ENCODE results near the gene DAB2IP.

The DAB2IP gene

GRCh38 chr9:121631115-121631514 is 20.3 kb upstream of the DAB2IP start:
- TF ChIP-seq SP1 (IDR thresholded peaks at IDR 0.05) (no peak), TARDBP (IDR thresholded peaks at IDR 0.05) (no peak), ELF4 (IDR thresholded peaks at IDR 0.05) (no peak), FOXM1 (IDR thresholded peaks at IDR 0.05; ENCODE audit: borderline replicate concordance) (no peak), CTBP1 (IDR thresholded peaks at IDR 0.05; ENCODE audit: borderline replicate concordance) (no peak)
- POLR2A ChIA-PET: no interaction called here
- DNase-seq (ENCODE audit: extremely low spot score): no peak
- CTCF ChIA-PET: interaction anchor here (0.7 to 1.8 kb wide), 2 partner anchors 10 to 51 kb away, joined by 3 to 4 read pairs; no protein-coding TSS in a partner anchor

- POLR2A ChIA-PET: no interaction called here
- TF ChIP-seq CTBP1 (IDR thresholded peaks at IDR 0.05; ENCODE audit: borderline replicate concordance): no peak
- TF ChIP-seq SUZ12 (IDR thresholded peaks at IDR 0.05): no peak
- no peak for TF ChIP-seq ELF4 (IDR thresholded peaks at IDR 0.05)
- no peak for TF ChIP-seq SP1 (IDR thresholded peaks at IDR 0.05)
- no peak for TF ChIP-seq FOXM1 (IDR thresholded peaks at IDR 0.05; ENCODE audit: borderline replicate concordance)
- no peak for TF ChIP-seq FOXK2 (IDR thresholded peaks at IDR 0.05)
- CTCF ChIA-PET: interaction anchor here (1.1 to 1.8 kb wide), 3 partner anchors 11 to 63 kb away, joined by 3 to 4 read pairs (median 4); no protein-coding TSS in a partner anchor
- no peak for DNase-seq (ENCODE audit: extremely low spot score)
Measured at GRCh38 chr9:121631978-121632418, 19.4 kb upstream of the DAB2IP start.

DNA sequence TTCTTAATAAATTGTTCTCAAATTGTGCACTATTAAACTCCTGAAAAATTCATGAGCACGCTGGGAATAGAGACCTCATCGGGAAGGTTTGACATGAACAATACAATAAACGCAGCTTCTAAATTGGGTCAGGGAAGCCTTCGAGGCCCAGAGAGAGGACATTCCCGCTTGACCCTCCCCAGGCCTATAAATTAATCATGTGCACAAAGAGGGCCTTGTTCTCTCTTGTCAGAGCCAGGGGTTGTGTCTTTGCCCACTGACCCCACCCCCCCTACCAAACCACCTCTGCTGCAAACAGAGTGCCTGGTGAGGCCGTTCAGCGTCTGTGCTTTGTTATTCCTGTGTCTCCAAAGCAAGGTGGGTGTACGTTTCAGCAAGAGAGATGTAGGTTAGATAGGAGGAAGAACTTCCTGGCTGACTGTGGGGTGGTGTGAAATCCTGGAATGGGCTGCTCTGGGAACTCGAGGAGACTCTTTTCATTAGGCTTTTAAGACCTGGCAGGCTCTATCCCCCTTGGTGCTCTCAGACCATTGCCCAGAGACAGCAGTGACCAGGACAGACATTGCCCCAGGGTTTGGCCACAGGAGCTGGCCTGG is 18.2 kb upstream of the DAB2IP start:
- TF ChIP-seq FOXK2 (IDR thresholded peaks at IDR 0.05) (no peak), TARDBP (IDR thresholded peaks at IDR 0.05) (no peak), ELF4 (IDR thresholded peaks at IDR 0.05) (no peak), FOXA1 (IDR thresholded peaks at IDR 0.05) (no peak), SP1 (IDR thresholded peaks at IDR 0.05) (no peak), ARNT (IDR thresholded peaks at IDR 0.05) (no peak), HDGF (IDR thresholded peaks at IDR 0.05; ENCODE audit: borderline replicate concordance) (no peak), ZNF384 (IDR thresholded peaks at IDR 0.05) (no peak), NFRKB (IDR thresholded peaks at IDR 0.05) (no peak), BHLHE40 (IDR thresholded peaks at IDR 0.05; ENCODE audit: borderline replicate concordance) (no peak), LEF1 (IDR thresholded peaks at IDR 0.05; ENCODE audit: borderline replicate concordance) (no peak), SUZ12 (IDR thresholded peaks at IDR 0.05) (no peak), FOXM1 (IDR thresholded peaks at IDR 0.05; ENCODE audit: borderline replicate concordance) (no peak)
- TF ChIP-seq, protein P1, sequence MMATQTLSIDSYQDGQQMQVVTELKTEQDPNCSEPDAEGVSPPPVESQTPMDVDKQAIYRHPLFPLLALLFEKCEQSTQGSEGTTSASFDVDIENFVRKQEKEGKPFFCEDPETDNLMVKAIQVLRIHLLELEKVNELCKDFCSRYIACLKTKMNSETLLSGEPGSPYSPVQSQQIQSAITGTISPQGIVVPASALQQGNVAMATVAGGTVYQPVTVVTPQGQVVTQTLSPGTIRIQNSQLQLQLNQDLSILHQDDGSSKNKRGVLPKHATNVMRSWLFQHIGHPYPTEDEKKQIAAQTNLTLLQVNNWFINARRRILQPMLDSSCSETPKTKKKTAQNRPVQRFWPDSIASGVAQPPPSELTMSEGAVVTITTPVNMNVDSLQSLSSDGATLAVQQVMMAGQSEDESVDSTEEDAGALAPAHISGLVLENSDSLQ (IDR thresholded peaks at IDR 0.05): no peak
- ChIA-PET POLR2A (no interaction called here), CTCF (interaction anchor here (0.6 to 1.8 kb wide), 4 partner anchors 12 to 667 kb away, joined by 3 to 4 read pairs (median 3); no protein-coding TSS in a partner anchor)
- no peak for DNase-seq (ENCODE audit: extremely low spot score)

- TF ChIP-seq FOXK2 (IDR thresholded peaks at IDR 0.05): no peak
- TF ChIP-seq, protein P1 (IDR thresholded peaks at IDR 0.05): peak; percentile 47
- POLR2A ChIA-PET: no interaction called here
- CTCF ChIA-PET: interaction anchor here (0.6 kb wide), 2 partner anchors 87 to 462 kb away, joined by 3 read pairs; no protein-coding TSS in a partner anchor
Measured at GRCh38 chr9:121633736-121634135, 17.7 kb upstream of the DAB2IP start.

DNA sequence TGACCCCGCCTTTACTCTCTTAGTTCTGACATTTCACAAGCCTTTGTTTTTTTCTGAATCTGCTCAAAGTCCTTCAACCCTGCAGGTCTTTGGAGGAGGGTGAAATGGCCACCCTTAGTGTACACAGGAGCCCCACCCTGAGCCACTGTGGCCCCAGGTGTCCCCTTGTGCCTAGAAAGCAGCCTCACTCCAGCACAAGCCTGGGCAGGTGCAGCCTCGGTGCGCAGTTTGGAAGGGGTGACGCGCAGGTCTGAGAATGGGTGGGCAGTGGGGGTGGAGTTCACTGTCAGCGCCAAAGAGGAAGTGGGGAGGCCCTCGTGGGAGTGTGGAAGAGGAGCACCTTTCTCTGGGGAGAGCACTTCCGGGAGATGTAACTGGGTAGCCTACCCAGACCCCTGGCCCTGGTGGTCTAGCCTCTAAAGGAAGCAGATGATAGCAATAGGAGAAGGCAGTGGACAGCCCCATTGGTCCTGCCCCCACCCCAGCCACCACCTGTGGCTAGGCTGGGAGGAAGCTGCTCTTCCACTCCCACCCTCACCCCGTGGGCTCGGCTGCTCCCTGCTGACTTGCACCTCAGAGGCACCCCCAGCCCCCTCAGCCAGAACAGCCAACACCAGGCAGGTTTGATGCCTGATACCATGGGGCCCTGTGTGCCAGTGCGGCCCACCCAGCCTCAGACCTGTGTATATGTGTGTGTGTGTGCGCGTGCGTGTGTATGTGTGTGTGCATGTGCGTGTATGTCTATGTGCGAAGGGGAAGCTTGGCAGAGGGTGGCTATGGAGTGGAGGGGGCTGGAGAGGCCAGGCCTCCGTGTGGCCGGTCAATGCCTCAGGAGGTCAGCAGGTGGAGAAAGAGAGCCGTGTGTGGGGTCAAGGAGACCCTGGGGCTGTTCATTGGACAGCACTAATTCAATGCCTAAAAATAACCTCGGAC is 16.8 kb upstream of the DAB2IP start:
- ChIA-PET CTCF (interaction anchor here (0.6 kb wide), 1 partner anchor 88 kb away, joined by 3 read pairs; no protein-coding TSS in a partner anchor), POLR2A (no interaction called here)

More at GRCh38 chr9:121633736-121634135, 17.7 kb upstream of the DAB2IP start:
- DNase-seq (ENCODE audit: extremely low spot score): no peak

DNA sequence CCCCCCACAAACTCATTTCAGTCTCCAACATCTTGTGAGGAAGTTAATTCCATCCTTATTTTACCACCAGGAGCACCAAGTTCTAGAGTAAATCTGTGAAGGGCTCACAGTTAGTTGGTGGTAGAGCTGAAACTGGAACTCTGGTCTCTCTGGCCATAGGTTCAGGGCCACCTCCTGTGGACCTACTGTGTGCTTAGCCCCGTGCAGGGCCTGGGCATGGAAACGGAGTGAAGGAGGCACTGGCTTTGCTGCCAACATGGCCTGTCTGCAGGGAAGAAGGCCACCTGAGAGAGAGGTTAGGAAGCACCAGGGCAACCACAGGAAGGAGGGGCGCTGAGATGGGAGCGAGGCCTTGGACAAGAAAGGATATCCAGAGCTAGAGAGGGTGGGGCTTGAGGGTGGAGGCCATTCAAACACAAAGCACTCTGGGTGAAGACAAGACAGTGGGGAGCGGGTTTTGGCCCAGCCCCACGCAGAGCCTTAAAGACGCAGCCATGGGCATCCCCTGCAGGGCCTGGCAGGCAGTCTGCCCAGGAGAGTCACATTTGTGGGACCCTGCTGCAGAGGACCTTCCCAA is 16.0 kb upstream of the DAB2IP start:
- no peak for DNase-seq (ENCODE audit: extremely low spot score)
- TF ChIP-seq TARDBP (IDR thresholded peaks at IDR 0.05) (no peak), L3MBTL2 (conservative IDR thresholded peaks at IDR 0.05) (no peak), BHLHE40 (IDR thresholded peaks at IDR 0.05; ENCODE audit: borderline replicate concordance) (no peak), SP1 (IDR thresholded peaks at IDR 0.05) (no peak), HDGF (IDR thresholded peaks at IDR 0.05; ENCODE audit: borderline replicate concordance) (no peak), FOXK2 (IDR thresholded peaks at IDR 0.05) (no peak), ARNT (IDR thresholded peaks at IDR 0.05) (no peak), ELF4 (IDR thresholded peaks at IDR 0.05) (no peak), NFRKB (IDR thresholded peaks at IDR 0.05) (no peak)
- ChIA-PET POLR2A (no interaction called here), CTCF (no interaction called here)

More for the DNA sequence above, 16.8 kb upstream of the DAB2IP start:
- peak; percentile 60 for DNase-seq (ENCODE audit: extremely low spot score)
- TF ChIP-seq FOXA1 (IDR thresholded peaks at IDR 0.05): no peak
- no peak for TF ChIP-seq ARNT (IDR thresholded peaks at IDR 0.05)

DNA sequence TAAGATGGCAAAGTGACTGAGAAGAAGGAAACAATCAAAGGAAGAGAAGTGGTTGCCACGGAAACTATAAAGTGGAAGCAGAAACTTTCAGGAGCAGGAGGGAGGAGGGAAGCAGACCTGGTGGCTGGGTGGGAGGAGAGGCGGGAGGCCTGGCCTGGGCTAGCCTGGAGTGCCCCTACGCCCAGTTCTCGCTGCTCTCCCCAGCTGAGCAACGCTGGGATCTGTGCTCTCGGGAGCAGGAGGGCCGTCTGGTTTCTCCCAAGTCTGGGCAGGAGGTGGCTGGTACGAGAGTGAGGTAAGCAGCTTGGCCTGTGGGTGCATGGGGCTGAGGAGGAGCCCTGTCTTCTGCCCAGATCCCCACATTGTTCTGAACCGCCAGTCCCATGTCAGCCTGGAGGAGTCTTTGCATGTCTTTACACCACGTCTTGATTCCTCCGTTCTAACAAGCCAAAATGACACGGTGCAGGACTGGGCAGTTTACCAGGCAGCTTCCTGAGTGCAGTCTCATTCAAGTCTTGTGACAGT is 15.0 kb upstream of the DAB2IP start:
- ChIA-PET POLR2A (no interaction called here), CTCF (interaction anchor here (0.6 kb wide), 1 partner anchor 73 kb away, joined by 4 read pairs; no protein-coding TSS in a partner anchor)
- no peak for DNase-seq (ENCODE audit: extremely low spot score)
- no peak for TF ChIP-seq FOXK2 (IDR thresholded peaks at IDR 0.05)
- TF ChIP-seq TARDBP (IDR thresholded peaks at IDR 0.05): no peak
- TF ChIP-seq LEF1 (IDR thresholded peaks at IDR 0.05; ENCODE audit: borderline replicate concordance): no peak
- no peak for TF ChIP-seq SUZ12 (IDR thresholded peaks at IDR 0.05)
- TF ChIP-seq FOXM1 (IDR thresholded peaks at IDR 0.05; ENCODE audit: borderline replicate concordance): no peak
- no peak for TF ChIP-seq ZNF384 (IDR thresholded peaks at IDR 0.05)
- TF ChIP-seq L3MBTL2 (conservative IDR thresholded peaks at IDR 0.05): no peak
- TF ChIP-seq ARNT (IDR thresholded peaks at IDR 0.05): no peak
- TF ChIP-seq FOXA1 (IDR thresholded peaks at IDR 0.05): no peak
- TF ChIP-seq, protein P1 (IDR thresholded peaks at IDR 0.05): no peak
- TF ChIP-seq SP1 (IDR thresholded peaks at IDR 0.05): no peak
- no peak for TF ChIP-seq CTBP1 (IDR thresholded peaks at IDR 0.05; ENCODE audit: borderline replicate concordance)
- TF ChIP-seq HDGF (IDR thresholded peaks at IDR 0.05; ENCODE audit: borderline replicate concordance): no peak
- TF ChIP-seq ELF4 (IDR thresholded peaks at IDR 0.05): no peak
- no peak for TF ChIP-seq NFRKB (IDR thresholded peaks at IDR 0.05)
